ENCODE measurements around the gene INPP4A. TPM values are rescaled to one million over a fixed set of nuclear protein-coding genes. Genes with fewer than 3 reads are reported as not detected.

INPP4A gene
- polyA plus RNA-seq, 1 donor from 2014 or later, result 51.4 TPM

DNA sequence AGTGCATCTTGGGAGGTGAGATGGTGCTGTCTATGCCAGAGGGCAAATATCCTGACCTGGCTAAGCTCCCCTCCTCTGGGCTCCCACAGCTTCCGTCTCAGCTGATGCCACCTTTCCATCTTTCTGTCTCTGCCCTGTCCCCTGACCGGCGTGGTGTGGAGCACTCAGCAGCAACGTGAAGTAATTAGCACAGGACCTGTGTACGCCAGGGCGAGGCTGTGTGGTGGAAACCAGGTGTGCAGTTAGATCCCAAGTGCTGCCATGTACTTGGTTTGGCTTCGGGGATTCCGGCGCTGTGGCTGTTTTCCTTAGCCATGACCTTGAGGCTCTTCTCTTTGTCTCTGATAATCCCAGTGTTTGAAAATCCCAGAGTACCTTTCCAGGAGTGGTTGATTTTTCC lies 127.1 kb downstream of the INPP4A start:
- peaks cover 4% of the 10 kb centered on the region for H3K36me3 ChIP-seq (ENCODE audit: insufficient read depth, low read length)
- no peak overlapping the region for H3K4me3 ChIP-seq (ENCODE audit: low read length)
- no peaks in the 10 kb centered on the region for H3F3A ChIP-seq (ENCODE audit: insufficient read depth, low read length, poor library complexity, severe bottlenecking)
- no peak overlapping the region for H3K27ac ChIP-seq (ENCODE audit: low read length)
- no peak overlapping the region for H2AFZ ChIP-seq (ENCODE audit: low read depth, low read length)
- no peaks in the 10 kb centered on the region for H3K9me3 ChIP-seq (ENCODE audit: low read length)
- no peaks in the 10 kb centered on the region for H3K27me3 ChIP-seq (ENCODE audit: insufficient read depth, low read depth, low read length)
- no peak overlapping the region for H3K4me2 ChIP-seq (ENCODE audit: low read length)
- H3K79me2 ChIP-seq (replicated peaks; ENCODE audit: insufficient read depth, low read length), result no peaks in the 10 kb centered on the region
- no peaks in the 10 kb centered on the region for H4K20me1 ChIP-seq (ENCODE audit: insufficient read depth)
- TF ChIP-seq EZH2 (IDR thresholded peaks at IDR 0.05; ENCODE audit: borderline replicate concordance, insufficient read depth, low read length, poor library complexity, severe bottlenecking), result no peak
- TF ChIP-seq MXI1 (conservative IDR thresholded peaks at IDR 0.05; ENCODE audit: poor library complexity, severe bottlenecking), result no peak
- no peak for TF ChIP-seq SMC3 (conservative IDR thresholded peaks at IDR 0.05; ENCODE audit: poor library complexity)
- TF ChIP-seq EP300 (conservative IDR thresholded peaks at IDR 0.05; ENCODE audit: poor library complexity, severe bottlenecking), result no peak
- TF ChIP-seq, protein P1, sequence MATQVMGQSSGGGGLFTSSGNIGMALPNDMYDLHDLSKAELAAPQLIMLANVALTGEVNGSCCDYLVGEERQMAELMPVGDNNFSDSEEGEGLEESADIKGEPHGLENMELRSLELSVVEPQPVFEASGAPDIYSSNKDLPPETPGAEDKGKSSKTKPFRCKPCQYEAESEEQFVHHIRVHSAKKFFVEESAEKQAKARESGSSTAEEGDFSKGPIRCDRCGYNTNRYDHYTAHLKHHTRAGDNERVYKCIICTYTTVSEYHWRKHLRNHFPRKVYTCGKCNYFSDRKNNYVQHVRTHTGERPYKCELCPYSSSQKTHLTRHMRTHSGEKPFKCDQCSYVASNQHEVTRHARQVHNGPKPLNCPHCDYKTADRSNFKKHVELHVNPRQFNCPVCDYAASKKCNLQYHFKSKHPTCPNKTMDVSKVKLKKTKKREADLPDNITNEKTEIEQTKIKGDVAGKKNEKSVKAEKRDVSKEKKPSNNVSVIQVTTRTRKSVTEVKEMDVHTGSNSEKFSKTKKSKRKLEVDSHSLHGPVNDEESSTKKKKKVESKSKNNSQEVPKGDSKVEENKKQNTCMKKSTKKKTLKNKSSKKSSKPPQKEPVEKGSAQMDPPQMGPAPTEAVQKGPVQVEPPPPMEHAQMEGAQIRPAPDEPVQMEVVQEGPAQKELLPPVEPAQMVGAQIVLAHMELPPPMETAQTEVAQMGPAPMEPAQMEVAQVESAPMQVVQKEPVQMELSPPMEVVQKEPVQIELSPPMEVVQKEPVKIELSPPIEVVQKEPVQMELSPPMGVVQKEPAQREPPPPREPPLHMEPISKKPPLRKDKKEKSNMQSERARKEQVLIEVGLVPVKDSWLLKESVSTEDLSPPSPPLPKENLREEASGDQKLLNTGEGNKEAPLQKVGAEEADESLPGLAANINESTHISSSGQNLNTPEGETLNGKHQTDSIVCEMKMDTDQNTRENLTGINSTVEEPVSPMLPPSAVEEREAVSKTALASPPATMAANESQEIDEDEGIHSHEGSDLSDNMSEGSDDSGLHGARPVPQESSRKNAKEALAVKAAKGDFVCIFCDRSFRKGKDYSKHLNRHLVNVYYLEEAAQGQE (IDR thresholded peaks at IDR 0.05; ENCODE audit: borderline replicate concordance), result no peak
- TF ChIP-seq POLR2AphosphoS5 (IDR thresholded peaks at IDR 0.05), result no peak
- no peak for TF ChIP-seq TAF1 (IDR thresholded peaks at IDR 0.05; ENCODE audit: low read depth)
- no peak for TF ChIP-seq RAD21 (conservative IDR thresholded peaks at IDR 0.05)
- TF ChIP-seq, protein P2, sequence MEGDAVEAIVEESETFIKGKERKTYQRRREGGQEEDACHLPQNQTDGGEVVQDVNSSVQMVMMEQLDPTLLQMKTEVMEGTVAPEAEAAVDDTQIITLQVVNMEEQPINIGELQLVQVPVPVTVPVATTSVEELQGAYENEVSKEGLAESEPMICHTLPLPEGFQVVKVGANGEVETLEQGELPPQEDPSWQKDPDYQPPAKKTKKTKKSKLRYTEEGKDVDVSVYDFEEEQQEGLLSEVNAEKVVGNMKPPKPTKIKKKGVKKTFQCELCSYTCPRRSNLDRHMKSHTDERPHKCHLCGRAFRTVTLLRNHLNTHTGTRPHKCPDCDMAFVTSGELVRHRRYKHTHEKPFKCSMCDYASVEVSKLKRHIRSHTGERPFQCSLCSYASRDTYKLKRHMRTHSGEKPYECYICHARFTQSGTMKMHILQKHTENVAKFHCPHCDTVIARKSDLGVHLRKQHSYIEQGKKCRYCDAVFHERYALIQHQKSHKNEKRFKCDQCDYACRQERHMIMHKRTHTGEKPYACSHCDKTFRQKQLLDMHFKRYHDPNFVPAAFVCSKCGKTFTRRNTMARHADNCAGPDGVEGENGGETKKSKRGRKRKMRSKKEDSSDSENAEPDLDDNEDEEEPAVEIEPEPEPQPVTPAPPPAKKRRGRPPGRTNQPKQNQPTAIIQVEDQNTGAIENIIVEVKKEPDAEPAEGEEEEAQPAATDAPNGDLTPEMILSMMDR (IDR thresholded peaks at IDR 0.05; ENCODE audit: poor library complexity, severe bottlenecking), result no peak
- H3K9ac ChIP-seq (ENCODE audit: low read length), result no peak overlapping the region
- H3K9me2 ChIP-seq (ENCODE audit: insufficient read depth, low read length), result no peaks in the 10 kb centered on the region

DNA sequence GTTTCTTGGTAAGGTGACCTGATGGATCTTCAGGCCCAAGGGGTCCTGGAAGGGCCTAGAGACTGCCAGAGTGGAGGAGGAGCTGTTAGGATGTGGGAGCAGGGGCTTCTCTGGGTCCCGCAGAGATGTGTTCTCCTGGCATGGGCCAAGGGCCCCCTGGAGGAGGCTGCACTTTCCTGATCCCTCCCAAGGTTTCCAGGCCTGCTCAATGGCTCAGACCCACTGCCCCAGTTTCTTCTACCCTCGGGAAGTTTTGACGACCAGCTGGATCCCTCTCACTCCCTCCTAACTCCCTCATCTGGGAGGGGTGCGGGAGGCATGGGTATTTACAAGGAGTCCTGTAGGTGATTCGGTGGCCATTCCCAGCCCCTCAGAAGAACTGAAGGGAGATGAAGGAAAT lies 127.6 kb downstream of the INPP4A start:
- Histone ChIP-seq H3K9ac (ENCODE audit: low read length) (no peak overlapping the region), H3K4me2 (ENCODE audit: low read length) (no peak overlapping the region), H3K36me3 (ENCODE audit: insufficient read depth, low read length) (peaks cover 4% of the 10 kb centered on the region), H3K79me2 (replicated peaks; ENCODE audit: insufficient read depth, low read length) (no peaks in the 10 kb centered on the region), H4K20me1 (ENCODE audit: insufficient read depth) (no peaks in the 10 kb centered on the region), H3F3A (ENCODE audit: insufficient read depth, low read length, poor library complexity, severe bottlenecking) (no peaks in the 10 kb centered on the region), H3K9me3 (ENCODE audit: low read length) (no peaks in the 10 kb centered on the region), H2AFZ (ENCODE audit: low read depth, low read length) (no peak overlapping the region), H3K27ac (ENCODE audit: low read length) (no peak overlapping the region), H3K4me3 (ENCODE audit: low read length) (no peak overlapping the region), H3K27me3 (ENCODE audit: insufficient read depth, low read depth, low read length) (no peaks in the 10 kb centered on the region), H3K9me2 (ENCODE audit: insufficient read depth, low read length) (no peaks in the 10 kb centered on the region)
- no peak for TF ChIP-seq POLR2AphosphoS5 (IDR thresholded peaks at IDR 0.05)
- no peak for TF ChIP-seq EZH2 (IDR thresholded peaks at IDR 0.05; ENCODE audit: borderline replicate concordance, insufficient read depth, low read length, poor library complexity, severe bottlenecking)
- TF ChIP-seq RAD21 (conservative IDR thresholded peaks at IDR 0.05), result no peak
- TF ChIP-seq MXI1 (conservative IDR thresholded peaks at IDR 0.05; ENCODE audit: poor library complexity, severe bottlenecking), result no peak
